ENCODE results near the gene RBMS3. TPM values are rescaled to one million over a fixed set of nuclear protein-coding genes. Genes with fewer than 3 reads are reported as not detected.

The RBMS3 gene
- total RNA-seq, 1 experiment from 2014 or later, result 0.42 TPM

DNA sequence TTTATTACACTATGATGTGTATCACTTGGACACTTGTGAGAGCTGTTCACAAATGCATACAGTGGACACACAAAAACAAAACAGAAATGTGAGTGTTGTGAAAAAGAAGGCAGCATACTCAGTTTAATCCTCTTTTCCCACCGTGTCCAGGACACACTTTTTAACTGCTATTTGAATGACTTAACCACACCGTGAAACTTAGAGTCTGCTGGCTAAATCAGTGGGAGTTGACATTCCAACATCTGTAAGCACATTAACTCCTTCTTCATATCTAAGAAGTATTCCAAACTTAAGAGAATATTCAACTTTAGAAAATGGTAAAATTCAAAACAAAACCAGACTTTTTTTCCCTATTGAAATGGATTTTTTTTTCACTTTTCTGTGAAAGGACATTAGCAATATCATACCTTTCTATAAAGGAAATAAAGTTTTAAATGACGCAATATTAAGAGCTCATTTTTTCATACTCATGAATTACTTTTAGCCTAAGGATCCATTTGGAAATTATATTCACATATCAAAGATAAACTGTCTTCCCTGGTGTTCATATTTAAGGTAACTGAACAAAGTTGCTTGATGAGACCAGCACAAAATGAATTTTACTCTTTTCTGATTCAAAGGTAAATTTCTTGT, 316.6 kb downstream of the RBMS3 start:
- BruUV-seq (replicated peaks), result no TSS peak
- no peak overlapping the region for H3K9ac ChIP-seq (ENCODE audit: low read length)
- TF ChIP-seq, protein P1, sequence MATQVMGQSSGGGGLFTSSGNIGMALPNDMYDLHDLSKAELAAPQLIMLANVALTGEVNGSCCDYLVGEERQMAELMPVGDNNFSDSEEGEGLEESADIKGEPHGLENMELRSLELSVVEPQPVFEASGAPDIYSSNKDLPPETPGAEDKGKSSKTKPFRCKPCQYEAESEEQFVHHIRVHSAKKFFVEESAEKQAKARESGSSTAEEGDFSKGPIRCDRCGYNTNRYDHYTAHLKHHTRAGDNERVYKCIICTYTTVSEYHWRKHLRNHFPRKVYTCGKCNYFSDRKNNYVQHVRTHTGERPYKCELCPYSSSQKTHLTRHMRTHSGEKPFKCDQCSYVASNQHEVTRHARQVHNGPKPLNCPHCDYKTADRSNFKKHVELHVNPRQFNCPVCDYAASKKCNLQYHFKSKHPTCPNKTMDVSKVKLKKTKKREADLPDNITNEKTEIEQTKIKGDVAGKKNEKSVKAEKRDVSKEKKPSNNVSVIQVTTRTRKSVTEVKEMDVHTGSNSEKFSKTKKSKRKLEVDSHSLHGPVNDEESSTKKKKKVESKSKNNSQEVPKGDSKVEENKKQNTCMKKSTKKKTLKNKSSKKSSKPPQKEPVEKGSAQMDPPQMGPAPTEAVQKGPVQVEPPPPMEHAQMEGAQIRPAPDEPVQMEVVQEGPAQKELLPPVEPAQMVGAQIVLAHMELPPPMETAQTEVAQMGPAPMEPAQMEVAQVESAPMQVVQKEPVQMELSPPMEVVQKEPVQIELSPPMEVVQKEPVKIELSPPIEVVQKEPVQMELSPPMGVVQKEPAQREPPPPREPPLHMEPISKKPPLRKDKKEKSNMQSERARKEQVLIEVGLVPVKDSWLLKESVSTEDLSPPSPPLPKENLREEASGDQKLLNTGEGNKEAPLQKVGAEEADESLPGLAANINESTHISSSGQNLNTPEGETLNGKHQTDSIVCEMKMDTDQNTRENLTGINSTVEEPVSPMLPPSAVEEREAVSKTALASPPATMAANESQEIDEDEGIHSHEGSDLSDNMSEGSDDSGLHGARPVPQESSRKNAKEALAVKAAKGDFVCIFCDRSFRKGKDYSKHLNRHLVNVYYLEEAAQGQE (IDR thresholded peaks at IDR 0.05; ENCODE audit: low read depth), result no peak
- TF ChIP-seq JUND (IDR thresholded peaks at IDR 0.05), result no peak
- TF ChIP-seq POLR2AphosphoS5 (IDR thresholded peaks at IDR 0.05; ENCODE audit: low read depth, low read length), result no peak
- TF ChIP-seq ZNF274 (IDR thresholded peaks at IDR 0.05; ENCODE audit: low read depth, low read length), result no peak
- no peak for TF ChIP-seq SP1 (IDR thresholded peaks at IDR 0.05; ENCODE audit: low read depth)
- TF ChIP-seq ELF1 (IDR thresholded peaks at IDR 0.05; ENCODE audit: borderline replicate concordance, low read depth), result no peak
- TF ChIP-seq, protein P2, sequence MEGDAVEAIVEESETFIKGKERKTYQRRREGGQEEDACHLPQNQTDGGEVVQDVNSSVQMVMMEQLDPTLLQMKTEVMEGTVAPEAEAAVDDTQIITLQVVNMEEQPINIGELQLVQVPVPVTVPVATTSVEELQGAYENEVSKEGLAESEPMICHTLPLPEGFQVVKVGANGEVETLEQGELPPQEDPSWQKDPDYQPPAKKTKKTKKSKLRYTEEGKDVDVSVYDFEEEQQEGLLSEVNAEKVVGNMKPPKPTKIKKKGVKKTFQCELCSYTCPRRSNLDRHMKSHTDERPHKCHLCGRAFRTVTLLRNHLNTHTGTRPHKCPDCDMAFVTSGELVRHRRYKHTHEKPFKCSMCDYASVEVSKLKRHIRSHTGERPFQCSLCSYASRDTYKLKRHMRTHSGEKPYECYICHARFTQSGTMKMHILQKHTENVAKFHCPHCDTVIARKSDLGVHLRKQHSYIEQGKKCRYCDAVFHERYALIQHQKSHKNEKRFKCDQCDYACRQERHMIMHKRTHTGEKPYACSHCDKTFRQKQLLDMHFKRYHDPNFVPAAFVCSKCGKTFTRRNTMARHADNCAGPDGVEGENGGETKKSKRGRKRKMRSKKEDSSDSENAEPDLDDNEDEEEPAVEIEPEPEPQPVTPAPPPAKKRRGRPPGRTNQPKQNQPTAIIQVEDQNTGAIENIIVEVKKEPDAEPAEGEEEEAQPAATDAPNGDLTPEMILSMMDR (IDR thresholded peaks at IDR 0.05 in 2 of 3, conservative IDR thresholded peaks at IDR 0.05 in 1 of 3; ENCODE audit: borderline replicate concordance in 1 of 3, insufficient read depth in 1 of 3, low read depth in 2 of 3, low read length in 2 of 3), result no peak
- no peaks in the 10 kb centered on the region for H3K36me3 ChIP-seq (ENCODE audit: control insufficient read depth in 1 of 2, insufficient read depth in 2 of 2, low read length in 2 of 2)
- ChIA-PET CTCF (no interaction called here), POLR2A (no interaction called here), RAD21 (ENCODE audit: low non-redundant PET in 1 of 2, low total read pairs in 2 of 2, uncharacterized antibody in 2 of 2, unreplicated experiment in 2 of 2) (no interaction called here)
- 0 out of 2 replicates have a peak, but pooled peaks cover 3% of the 10 kb centered on the region for H3K27me3 ChIP-seq (ENCODE audit: insufficient read depth, low read length)
- H3K9me3 ChIP-seq (ENCODE audit: control insufficient read depth in 1 of 2, insufficient read depth in 1 of 2, low read depth in 1 of 2, low read length in 2 of 2), result no peaks in the 10 kb centered on the region
- no peaks in the 10 kb centered on the region for H4K20me1 ChIP-seq (ENCODE audit: insufficient read depth)
- H3K27ac ChIP-seq (ENCODE audit: low read depth, low read length), result no peak overlapping the region
- ATAC-seq (no peak), DNase-seq (ENCODE audit: low read depth, low spot score) (no peak)
- H3K9me2 ChIP-seq (ENCODE audit: insufficient read depth), result no peaks in the 10 kb centered on the region
- H3K4me2 ChIP-seq (ENCODE audit: low read length), result no peak overlapping the region
- intact Hi-C loops (cut with micrococcal nuclease), result no loop called here
- no peaks in the 10 kb centered on the region for H3K79me2 ChIP-seq (ENCODE audit: insufficient read depth, low read length)
- H2AFZ ChIP-seq (ENCODE audit: low read depth, low read length, poor library complexity, severe bottlenecking), result no peak overlapping the region
- H3K4me3 ChIP-seq (replicated peaks in 1 of 2; ENCODE audit: low read depth in 1 of 2, low read length in 2 of 2), result no peak overlapping the region
- H3K4me1 ChIP-seq (ENCODE audit: control insufficient read depth in 1 of 2, insufficient read depth in 2 of 2, low read length in 2 of 2), result no peaks in the 10 kb centered on the region

All from HCT116 (cell line).